ENCODE data around the gene SPEG. TPM values are rescaled to one million over a fixed set of nuclear protein-coding genes. Genes with fewer than 3 reads are reported as not detected.
A peak's percentile ranks its signal among the peaks of the same experiment; 100 is the strongest.

SPEG gene
- total RNA-seq (1 to 10 TPM in 6 of 7 donors, under 1 TPM in 1; 0.74 to 4.5 (median 2.3) TPM), polyA plus RNA-seq (1 to 10 TPM; 4.4 to 8.2 (median 4.9) TPM)
- long read RNA-seq, donor 1, partial matches to known transcripts = 7 of 8 reads
- long read RNA-seq, donor 1, other reads (novel, unspliced or antisense) = 0 of 8 reads
- long read RNA-seq, donor 2, partial matches to known transcripts = 5 of 5 reads
- long read RNA-seq, donor 2, other reads (novel, unspliced or antisense) = 0 of 5 reads

DNA sequence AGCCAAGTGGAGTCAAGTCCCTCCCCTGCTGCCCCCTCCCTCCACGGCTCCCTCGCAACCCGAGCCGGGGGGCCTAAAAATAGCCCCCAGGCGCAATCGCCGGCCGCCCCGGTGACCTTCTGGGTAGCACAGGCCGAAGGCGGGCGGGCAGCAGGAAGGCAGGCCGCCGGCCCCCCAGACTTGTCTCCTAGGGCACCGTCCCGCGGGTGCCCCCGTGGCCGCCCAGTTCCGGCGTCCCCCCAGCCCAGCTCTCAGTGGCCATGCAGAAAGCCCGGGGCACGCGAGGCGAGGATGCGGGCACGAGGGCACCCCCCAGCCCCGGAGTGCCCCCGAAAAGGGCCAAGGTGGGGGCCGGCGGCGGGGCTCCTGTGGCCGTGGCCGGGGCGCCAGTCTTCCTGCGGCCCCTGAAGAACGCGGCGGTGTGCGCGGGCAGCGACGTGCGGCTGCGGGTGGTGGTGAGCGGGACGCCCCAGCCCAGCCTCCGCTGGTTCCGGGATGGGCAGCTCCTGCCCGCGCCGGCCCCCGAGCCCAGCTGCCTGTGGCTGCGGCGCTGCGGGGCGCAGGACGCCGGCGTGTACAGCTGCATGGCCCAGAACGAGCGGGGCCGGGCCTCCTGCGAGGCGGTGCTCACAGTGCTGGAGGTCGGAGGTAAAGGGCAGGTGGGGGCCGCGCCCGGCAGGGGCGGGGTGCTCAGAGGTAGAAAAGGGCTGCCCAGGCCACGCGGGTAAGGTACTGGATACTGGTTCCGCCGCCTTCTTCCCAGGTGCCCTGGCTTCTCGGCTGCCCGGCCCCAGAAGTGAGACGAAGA lies at the start of gene SPEG:
SPEG (plus strand) TSS at position 126 of the 808 bp plus-strand sequence; CDS start at position 261, 135 bp downstream.
- intact Hi-C loops (cut with DNase I; ENCODE audit: low total_unique reads) = no loop called here
- WGBS, 5 donors = 9 to 22% (median 13%) methylated on average over 31 to 77 of the region's 77 CpGs
- peak; percentile 55 for DNase-seq
- peaks cover 5 to 15% (median 11%) of the 10 kb centered on the region in 6 donors for H3K4me1 ChIP-seq
- no peaks in the 10 kb centered on the region for H3K9me3 ChIP-seq
- H3K4me3 ChIP-seq = peak within 1 kb of the TSS in 5 of 8 donors; percentile 6 to 49 (median 10)
- TF ChIP-seq POLR2A (IDR thresholded peaks at IDR 0.05) (no peak), POLR2AphosphoS5 (IDR thresholded peaks at IDR 0.05) (no peak)
- TF ChIP-seq, protein P1, sequence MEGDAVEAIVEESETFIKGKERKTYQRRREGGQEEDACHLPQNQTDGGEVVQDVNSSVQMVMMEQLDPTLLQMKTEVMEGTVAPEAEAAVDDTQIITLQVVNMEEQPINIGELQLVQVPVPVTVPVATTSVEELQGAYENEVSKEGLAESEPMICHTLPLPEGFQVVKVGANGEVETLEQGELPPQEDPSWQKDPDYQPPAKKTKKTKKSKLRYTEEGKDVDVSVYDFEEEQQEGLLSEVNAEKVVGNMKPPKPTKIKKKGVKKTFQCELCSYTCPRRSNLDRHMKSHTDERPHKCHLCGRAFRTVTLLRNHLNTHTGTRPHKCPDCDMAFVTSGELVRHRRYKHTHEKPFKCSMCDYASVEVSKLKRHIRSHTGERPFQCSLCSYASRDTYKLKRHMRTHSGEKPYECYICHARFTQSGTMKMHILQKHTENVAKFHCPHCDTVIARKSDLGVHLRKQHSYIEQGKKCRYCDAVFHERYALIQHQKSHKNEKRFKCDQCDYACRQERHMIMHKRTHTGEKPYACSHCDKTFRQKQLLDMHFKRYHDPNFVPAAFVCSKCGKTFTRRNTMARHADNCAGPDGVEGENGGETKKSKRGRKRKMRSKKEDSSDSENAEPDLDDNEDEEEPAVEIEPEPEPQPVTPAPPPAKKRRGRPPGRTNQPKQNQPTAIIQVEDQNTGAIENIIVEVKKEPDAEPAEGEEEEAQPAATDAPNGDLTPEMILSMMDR (IDR thresholded peaks at IDR 0.05 in 8 of 11, conservative IDR thresholded peaks at IDR 0.05 in 3 of 11) = no peak
- peaks cover 2 to 64% (median 31%) of the 10 kb centered on the region in 7 donors for H3K27me3 ChIP-seq (replicated peaks in 1 of 7)
- no peak within 1 kb of the TSS for H3K27ac ChIP-seq
- no peaks in the 10 kb centered on the region for H3K36me3 ChIP-seq

DNA sequence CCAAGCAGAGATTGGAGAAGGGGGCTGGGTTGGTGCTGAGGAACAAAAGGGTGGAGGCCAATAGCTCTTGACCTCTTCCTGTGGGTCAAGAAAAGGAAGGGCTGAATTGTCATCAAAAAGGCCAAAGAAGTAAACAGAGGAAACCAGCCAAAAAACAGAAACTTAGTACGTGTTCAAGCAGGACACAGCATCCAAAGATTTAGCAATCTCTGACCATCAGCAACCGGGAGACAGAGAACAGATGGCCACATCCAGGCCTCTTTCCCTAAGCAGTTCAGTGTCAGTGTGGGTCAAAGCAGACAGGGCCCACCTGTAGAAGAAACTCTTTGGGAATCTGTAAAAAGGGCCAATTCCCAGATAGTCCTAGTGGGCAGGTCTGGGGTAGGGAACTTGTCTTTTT lies 49.8 kb upstream of the SPEG start:
- Histone ChIP-seq H3K9me3 (no peaks in the 10 kb centered on the region), H3K27me3 (replicated peaks in 1 of 7) (no peaks in the 10 kb centered on the region), H3K4me1 (peaks cover 2 to 38% (median 20%) of the 10 kb centered on the region in 6 donors), H3K4me3 (no peak overlapping the region), H3K27ac (no peak overlapping the region), H3K36me3 (peaks cover 5 to 67% (median 63%) of the 10 kb centered on the region in 6 donors)
- WGBS, 5 donors = 57 to 76% (median 68%) methylated on average over 2 of the region's 2 CpGs
- TF ChIP-seq POLR2A (IDR thresholded peaks at IDR 0.05) = no peak
- DNase-seq = no peak
- intact Hi-C loops (cut with DNase I; ENCODE audit: low total_unique reads) = no loop called here

DNA sequence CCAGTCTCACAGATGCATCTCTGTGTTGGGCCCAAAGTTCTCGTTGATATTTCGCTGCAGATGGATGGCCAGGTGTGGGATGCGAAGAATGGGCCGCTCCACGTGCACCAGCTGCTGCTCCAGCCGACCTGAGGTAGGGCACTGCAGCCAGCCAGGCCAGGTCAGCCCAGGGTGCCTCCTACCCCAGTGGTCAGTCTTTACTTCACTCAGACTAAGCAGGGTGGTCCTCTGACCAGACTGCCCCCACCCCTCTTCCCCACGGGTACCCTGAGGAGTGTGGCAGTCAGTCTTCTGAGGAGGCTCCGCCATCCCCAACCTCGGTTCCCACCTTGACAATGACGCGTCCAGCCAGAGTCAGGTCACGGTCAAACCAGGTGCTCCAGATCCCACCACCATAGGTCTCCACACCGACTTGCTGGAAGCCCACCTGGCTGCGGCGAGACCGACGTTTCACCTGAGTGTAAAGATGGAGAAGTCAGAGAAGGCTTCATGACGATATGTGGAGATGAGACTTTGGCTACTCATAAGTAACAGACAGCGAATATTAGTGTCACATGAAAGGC lies 48.6 kb upstream of the SPEG start:
- peaks cover 5 to 55% (median 53%) of the 10 kb centered on the region in 6 donors for H3K36me3 ChIP-seq

More for the DNA sequence above, 48.6 kb upstream of the SPEG start:
- Histone ChIP-seq H3K27me3 (replicated peaks in 1 of 7) (no peaks in the 10 kb centered on the region), H3K9me3 (peaks cover 0 to 5% (median 0%) of the 10 kb centered on the region in 8 donors), H3K4me1 (peaks cover 2 to 38% (median 20%) of the 10 kb centered on the region in 6 donors), H3K27ac (peak overlapping the region in 1 of 8 donors; percentile 98), H3K4me3 (peak overlapping the region in 1 of 8 donors; percentile 84)
- TF ChIP-seq POLR2A (IDR thresholded peaks at IDR 0.05) (no peak), POLR2AphosphoS5 (IDR thresholded peaks at IDR 0.05) (no peak)
- TF ChIP-seq, protein P1 (IDR thresholded peaks at IDR 0.05 in 8 of 11, conservative IDR thresholded peaks at IDR 0.05 in 3 of 11) = no peak
- intact Hi-C loops (cut with DNase I; ENCODE audit: low total_unique reads) = no loop called here
- 95 to 98% (median 97%) methylated on average over 14 to 19 of the region's 19 CpGs for WGBS, 5 donors
- peak; percentile 83 for DNase-seq
